GM12878 (cell line): Measurements from ENCODE around the gene GNAZ. TPM values are rescaled to one million over a fixed set of nuclear protein-coding genes. Genes with fewer than 3 reads are reported as not detected.

Source experiments
- ATAC-seq: fragments of 200-7000 bp; cut with Tn5 transposase; 3 replicates; pipeline ENCODE4 v1.9.1; 2020; ENCODE audit warnings: mild to moderate bottlenecking, moderate library complexity
- BruUV-seq: library from RNA; stranded (reverse); fragments of 400-500 nt; replicated peaks from 2 replicates; lab custom pipeline; 2021; lab: Mats Ljungman, UMichigan
- CTCF ChIA-PET: fragments of 300-600 bp; sonication (Branson Sonifier 250); formaldehyde crosslinking; extraction: SDS; loops from one replicate; lab custom pipeline; 2021; ENCODE audit warnings: inconsistent platforms; lab: Yijun Ruan, JAX
- POLR2A ChIA-PET: fragments of 350-600 bp; formaldehyde crosslinking; extraction: SDS; loops from one replicate; lab custom pipeline; 2021; ENCODE audit warnings: inconsistent platforms; lab: Charles Lee
- RAD21 ChIA-PET: fragments of 300-600 bp; sonication (Branson Sonifier 250); formaldehyde crosslinking; loops from one replicate; lab custom pipeline; 2023; ENCODE audit warnings: antibody characterized with exemption; ENCODE audit not compliant: unreplicated experiment; lab: Charles Lee
- SMC1A ChIA-PET: fragments of 300-600 bp; sonication (Branson Sonifier 250); formaldehyde crosslinking; loops from one replicate; lab custom pipeline; 2023; ENCODE audit not compliant: unreplicated experiment, uncharacterized antibody; lab: Charles Lee
- DNase-seq: peaks from one replicate; pipeline ENCODE4 v3.0.0-alpha.2; 2011; ENCODE audit warnings: low read depth, low spot score
- FAIRE-seq: peaks from 3 replicates; lab custom pipeline; 2011; peaks lifted over from hg19 to GRCh38; lab: Jason Lieb, UNC
- H2AFZ ChIP-seq: 2 replicates; pipeline ENCODE4 v1.6.0; 2011; ENCODE audit warnings: low read depth, low read length, control low read depth; ENCODE audit not compliant: control insufficient read depth
- H3K27ac ChIP-seq: 2 replicates; pipeline ENCODE4 v1.5.1; 2011; ENCODE audit warnings: control low read depth; ENCODE audit not compliant: control insufficient read depth, insufficient read depth
- H3K27me3 ChIP-seq, 2 experiments: replicated peaks in 1 of 2; 2 replicates each; pipeline versions ENCODE4 v1.6.0 to v1.6.1; 2011; ENCODE audit warnings: low read length in 1 of 2; ENCODE audit not compliant: control insufficient read depth in 2 of 2, insufficient read depth in 2 of 2
- H3K36me3 ChIP-seq, 2 experiments: 2 replicates each; pipeline ENCODE4 v1.5.1; 2011; ENCODE audit warnings: low read length in 1 of 2; ENCODE audit not compliant: control insufficient read depth in 2 of 2, insufficient read depth in 2 of 2
- H3K4me1 ChIP-seq: 2 replicates; pipeline ENCODE4 v1.6.1; 2011; ENCODE audit warnings: mild to moderate bottlenecking, low read length, moderate library complexity, mixed read lengths; ENCODE audit not compliant: control insufficient read depth, insufficient read depth
- H3K4me2 ChIP-seq: 2 replicates; pipeline ENCODE4 v1.6.0; 2011; ENCODE audit warnings: control low read depth; ENCODE audit not compliant: control insufficient read depth, insufficient read depth
- H3K4me3 ChIP-seq: fragments of 200-600 bp; sonication (generic); 2 replicates; pipeline ENCODE4 v1.5.1; 2016
- H3K79me2 ChIP-seq: 2 replicates; pipeline ENCODE4 v1.6.0; 2011; ENCODE audit warnings: low read length; ENCODE audit not compliant: control insufficient read depth, insufficient read depth
- H3K9ac ChIP-seq: 2 replicates; pipeline ENCODE4 v1.8.0; 2011; ENCODE audit warnings: low read length, control low read depth, mixed read lengths; ENCODE audit not compliant: control insufficient read depth, insufficient read depth
- H3K9me3 ChIP-seq: replicated peaks from 3 replicates; pipeline ENCODE4 v1.5.1; 2011; ENCODE audit warnings: mild to moderate bottlenecking, low read length; ENCODE audit not compliant: control insufficient read depth, insufficient read depth
- H4K20me1 ChIP-seq: 2 replicates; pipeline ENCODE4 v1.6.0; 2011; ENCODE audit not compliant: control insufficient read depth, insufficient read depth
- HSF1 ChIP-seq: fragments of 150-350 bp; IDR thresholded peaks from 2 replicates; pipeline ENCODE4 v1.6.1; 2014; ENCODE audit warnings: mild to moderate bottlenecking, low read depth, low read length
- SPI1 ChIP-seq: IDR thresholded peaks from 2 replicates; pipeline ENCODE4 v1.6.1; 2011; ENCODE audit warnings: low read depth, mild to moderate bottlenecking, low read length, moderate library complexity, borderline replicate concordance; ENCODE audit not compliant: insufficient read depth
- SRF ChIP-seq, 2 experiments: IDR thresholded peaks; 2 replicates each; pipeline ENCODE4 v1.6.1; 2011; ENCODE audit warnings: low read depth in 2 of 2, low read length in 2 of 2, mild to moderate bottlenecking in 1 of 2, moderate library complexity in 1 of 2
- TBL1XR1 ChIP-seq: IDR thresholded peaks from 2 replicates; pipeline ENCODE4 v1.6.1; 2012; ENCODE audit warnings: low read depth, low read length, improper control_type of control experiment
- TCF3 ChIP-seq: IDR thresholded peaks from 2 replicates; pipeline ENCODE4 v1.6.1; 2012; ENCODE audit warnings: low read depth, mild to moderate bottlenecking, low read length, borderline replicate concordance; ENCODE audit not compliant: insufficient read depth
- WGBS: methylation state at CpG from one replicate; pipeline ENCODE4 v1.1.6; 2016; ENCODE audit warnings: low lambda C conversion rate; ENCODE audit not compliant: insufficient replicate concordance, insufficient coverage; ENCODE audit errors: missing lambda C conversion rate; 5-methylcytosine and 5-hydroxymethylcytosine counted together
- in situ Hi-C: fragments of 300-500 bp; cut with MboI; formaldehyde crosslinking; loops from 9 replicates; pipeline ENCODE4 v1.14.3; 2018; ENCODE audit warnings: mixed read lengths
- intact Hi-C: fragments of 100-400 bp; cut with micrococcal nuclease; formaldehyde crosslinking; loops from one replicate; pipeline ENCODE4 v1.14.2; 2022; ENCODE audit not compliant: unreplicated experiment
- polyA plus RNA-seq, 11 experiments: library from polyadenylated mRNA; depleted of rRNA in 4 of 11; unstranded in 6 of 11; stranded (reverse) in 5 of 11; fragments of >200 nt; fragmentation: Nextera tagmentation in 4 of 11; fragmentation: Illumina TruSeq in 1 of 11; extraction: Ambion mirVana in 4 of 11; extraction: Trizol in 1 of 11; gene quantifications; 1 replicate in 1 of 11; 2 replicates in 10 of 11; pipeline versions ENCODE4 v1.2.1 to v1.2.3, GENCODE V29; 2011 to 2016; ENCODE audit warnings: inconsistent platforms in 2 of 11, missing spikeins in 2 of 11, low read depth in 1 of 11
- total RNA-seq, 4 experiments: library from RNA; depleted of rRNA in 3 of 4; stranded (reverse); fragments of >200 nt in 3 of 4; fragmentation: Illumina TruSeq in 1 of 4; extraction: Trizol in 1 of 4; gene quantifications; 2 replicates each; pipeline versions ENCODE4 v1.2.1 to v1.2.3, GENCODE V29; 2013 to 2021

GNAZ gene
- total and polyA plus RNA-seq, 10 of the 15 experiments (the other 5 are each of a cell fraction or from before 2014, with no cell fraction given): 0.09 to 1.0 (median 0.44) TPM; not detected in 1

GRCh38 chr22:23065495-23066122 is 4.7 kb upstream of the GNAZ start:
- no peak for TF ChIP-seq TCF3
- TF ChIP-seq HSF1: no peak
- no peak for TF ChIP-seq SRF (IDR thresholded peaks at IDR 0.05; ENCODE audit: low read depth in 2 of 2, low read length in 2 of 2)
- no peak for TF ChIP-seq SPI1
- no peak for TF ChIP-seq TBL1XR1
- no peak overlapping the region for H3K9ac ChIP-seq
- DNase-seq (no peak), ATAC-seq (no peak), FAIRE-seq (no peak)
- no peak overlapping the region for H3K4me3 ChIP-seq
- no peak overlapping the region for H3K4me2 ChIP-seq
- no peaks in the 10 kb centered on the region for H4K20me1 ChIP-seq
- intact Hi-C loops: no loop called here
- no peaks in the 10 kb centered on the region for H3K9me3 ChIP-seq
- POLR2A ChIA-PET: interaction anchor here (0.6 kb wide), 2 partner anchors 125 to 824 kb away, joined by 4 read pairs; no protein-coding TSS in a partner anchor
- no peak overlapping the region for H3K27ac ChIP-seq
- in situ Hi-C loops: no loop called here
- WGBS: 40% methylated on average over 10 of the region's 10 CpGs
- SMC1A ChIA-PET: interaction anchor here (1.2 to 1.7 kb wide), 4 partner anchors 11 to 62 kb away, joined by 3 to 5 read pairs (median 3); no protein-coding TSS in a partner anchor
- H3K4me1 ChIP-seq: peaks cover 3% of the 10 kb centered on the region; the same call in 1 of the 2 replicates
- no peak overlapping the region for H2AFZ ChIP-seq
- H3K36me3 ChIP-seq: no peaks in the 10 kb centered on the region
- CTCF ChIA-PET: interaction anchor here (0.8 to 1.8 kb wide), 3 partner anchors 9 to 62 kb away, joined by 3 to 4 read pairs (median 4); no protein-coding TSS in a partner anchor
- H3K79me2 ChIP-seq: no peaks in the 10 kb centered on the region
- RAD21 ChIA-PET: interaction anchor here (1.5 kb wide), 1 partner anchor 105 kb away, joined by 6 read pairs; no protein-coding TSS in a partner anchor
- peaks cover 0 to 3% of the 10 kb centered on the region in 2 experiments; a peak in 1 of 4 replicates for H3K27me3 ChIP-seq
- BruUV-seq: no TSS peak
